CD8-positive, alpha-beta memory T cell (primary cell): ENCODE data around the gene DVL2. TPM values are rescaled to one million over a fixed set of nuclear protein-coding genes. Genes with fewer than 3 reads are reported as not detected.

Experiments used
- CTCF ChIA-PET: fragments of 350-600 bp; sonication (Branson Sonifier 250); formaldehyde crosslinking; loops from one replicate; lab custom pipeline; 2021; ENCODE audit warnings: antibody characterized with exemption; lab: Charles Lee
- POLR2A ChIA-PET: fragments of 350-600 bp; sonication (Branson Sonifier 250); formaldehyde crosslinking; loops from one replicate; lab custom pipeline; 2021; ENCODE audit warnings: antibody characterized with exemption; lab: Charles Lee
- DNase-seq, 5 donors: peaks; one replicate each; pipeline versions ENCODE4 v3.0.0 to v3.0.0-alpha.2; 2020 to 2022; ENCODE audit warnings: mixed read lengths in 1 of 5
- H3K27ac ChIP-seq: one replicate; pipeline ENCODE4 v1.7.0; 2013; ENCODE audit warnings: low read depth, mild to moderate bottlenecking, low read length, moderate library complexity
- H3K27me3 ChIP-seq: 2 replicates; pipeline ENCODE4 v1.7.0; 2013; ENCODE audit warnings: low read length, mild to moderate bottlenecking; ENCODE audit not compliant: insufficient read depth, poor library complexity, severe bottlenecking
- H3K36me3 ChIP-seq: 2 replicates; pipeline ENCODE4 v1.7.0; 2013; ENCODE audit warnings: mild to moderate bottlenecking, low read length, moderate library complexity; ENCODE audit not compliant: insufficient read depth
- H3K4me1 ChIP-seq: 2 replicates; pipeline ENCODE4 v1.7.0; 2013; ENCODE audit warnings: mild to moderate bottlenecking, low read length, moderate library complexity; ENCODE audit not compliant: insufficient read depth
- H3K4me3 ChIP-seq: 2 replicates; pipeline ENCODE4 v1.7.0; 2013; ENCODE audit warnings: mild to moderate bottlenecking, low read length
- H3K9me3 ChIP-seq: 2 replicates; pipeline ENCODE4 v1.7.0; 2013; ENCODE audit warnings: mild to moderate bottlenecking, low read length
- H3K27ac Mint-ChIP-seq, 8 donors: one replicate each; pipeline ENCODE4 v1.8.0; 2020 to 2021; ENCODE audit warnings: mixed read lengths in 8 of 8, mild to moderate bottlenecking in 6 of 8, inconsistent platforms in 3 of 8, moderate library complexity in 3 of 8
- H3K27me3 Mint-ChIP-seq, 2 donors: one replicate each; pipeline ENCODE4 v1.8.0; 2020 to 2021; ENCODE audit warnings: mixed read lengths in 2 of 2, mild to moderate bottlenecking in 1 of 2, moderate library complexity in 1 of 2
- H3K36me3 Mint-ChIP-seq, 3 donors: one replicate each; pipeline ENCODE4 v1.8.0; 2020 to 2021; ENCODE audit warnings: mixed read lengths in 3 of 3, inconsistent platforms in 1 of 3, mild to moderate bottlenecking in 1 of 3
- H3K4me1 Mint-ChIP-seq, 3 donors: one replicate each; pipeline ENCODE4 v1.8.0; 2020 to 2021; ENCODE audit warnings: mixed read lengths in 3 of 3, inconsistent platforms in 1 of 3, mild to moderate bottlenecking in 1 of 3
- H3K4me3 Mint-ChIP-seq, 7 donors: one replicate each; pipeline ENCODE4 v1.8.0; 2020 to 2021; ENCODE audit warnings: mixed read lengths in 7 of 7, mild to moderate bottlenecking in 6 of 7, moderate library complexity in 4 of 7, inconsistent platforms in 2 of 7
- H3K9me3 Mint-ChIP-seq, 5 donors: one replicate each; pipeline ENCODE4 v1.8.0; 2020 to 2022; ENCODE audit warnings: mixed read lengths in 5 of 5, mild to moderate bottlenecking in 3 of 5, moderate library complexity in 2 of 5, inconsistent platforms in 1 of 5
- polyA plus RNA-seq: library from polyadenylated mRNA; unstranded; fragments of 300-500 nt; fragmentation: Illumina TruSeq; gene quantifications from one replicate; pipeline ENCODE4 v1.2.3, GENCODE V29; 2021
- total RNA-seq, 2 experiments: library from RNA; stranded (reverse); gene quantifications; one replicate each; pipeline ENCODE4 v1.2.3, GENCODE V29; 2021

The DVL2 gene
- total RNA-seq, result 10 to 100 TPM; 61.8 to 65.5 TPM
- 24.0 TPM for polyA plus RNA-seq

DNA sequence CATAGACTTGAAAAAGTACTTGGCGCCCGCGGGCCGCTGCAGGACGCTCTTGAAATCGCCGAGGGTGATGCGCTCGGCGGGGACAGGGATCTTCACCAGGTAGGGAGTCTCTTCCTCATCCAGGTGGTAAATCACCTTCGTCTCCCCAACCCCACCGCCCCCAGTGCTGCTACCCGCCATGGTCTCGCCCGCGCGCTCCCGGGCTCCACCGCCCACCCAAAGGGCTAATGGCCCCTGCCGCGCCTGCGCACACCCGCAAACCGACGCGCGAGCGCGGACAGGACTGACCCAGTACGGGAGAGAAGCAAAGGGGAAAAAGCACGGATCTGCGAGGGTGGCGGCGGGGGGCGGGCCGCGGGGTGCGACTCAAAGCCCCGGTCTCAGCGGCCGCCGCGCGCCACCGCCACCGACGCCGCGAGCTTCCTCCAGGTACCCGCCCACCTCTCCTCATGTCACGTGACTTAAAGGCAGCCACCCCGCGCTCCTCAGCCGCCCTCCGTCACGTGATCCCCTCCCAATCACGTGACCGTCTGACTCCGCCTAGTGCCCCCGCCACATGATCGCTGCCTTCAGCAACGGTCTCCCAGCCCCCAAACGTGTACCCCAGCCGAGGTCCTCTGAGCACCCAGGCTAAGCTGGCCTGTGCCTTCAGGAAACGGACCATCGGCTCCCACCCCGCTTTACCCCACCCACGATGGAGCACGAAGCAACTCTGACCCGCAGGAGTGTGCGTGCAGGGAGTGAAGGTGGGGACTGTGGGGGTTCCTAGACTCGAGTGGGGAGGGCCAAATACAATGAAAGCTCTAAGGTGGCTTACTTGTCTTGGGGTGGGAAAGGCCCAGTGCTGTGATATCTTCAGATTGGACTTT lies at the start of gene DVL2:
Gene DVL2 (minus strand): TSS at position 435 of the 869 bp plus-strand sequence. CDS start 255 bp downstream, at position 180.
- Mint-ChIP-seq H3K36me3 (peaks cover 0 to 60% (median 13%) of the 10 kb centered on the region in 3 donors), H3K9me3 (no peaks in the 10 kb centered on the region), H3K4me1 (peaks cover 38 to 58% (median 46%) of the 10 kb centered on the region in 3 donors), H3K4me3 (peak within 1 kb of the TSS; percentile 92 to 97 (median 95)), H3K27ac (peak within 1 kb of the TSS; percentile 90 to 99 (median 94)), H3K27me3 (no peaks in the 10 kb centered on the region)
- H3K4me3 ChIP-seq, result peak within 1 kb of the TSS; percentile 85
- H3K9me3 ChIP-seq, result no peaks in the 10 kb centered on the region
- ChIA-PET CTCF (interaction anchor here (0.9 to 3.6 kb wide), 4 partner anchors 14 to 188 kb away, joined by 3 to 20 read pairs (median 6); partner anchors contain the start of genes ACADVL and DLG4), POLR2A (interaction anchor here (0.6 to 2.2 kb wide), 11 partner anchors 8 to 452 kb away, joined by 3 to 19 read pairs (median 6); partner anchors contain the start of genes ACADVL, CTDNEP1, DLG4 and GABARAP)
- H3K4me1 ChIP-seq, result peaks cover 35% of the 10 kb centered on the region
- DNase-seq, result peak; percentile 93 to 97 (median 93)
- H3K36me3 ChIP-seq, result peaks cover 15% of the 10 kb centered on the region
- H3K27me3 ChIP-seq, result no peaks in the 10 kb centered on the region
- peak within 1 kb of the TSS; percentile 76 for H3K27ac ChIP-seq

DNA sequence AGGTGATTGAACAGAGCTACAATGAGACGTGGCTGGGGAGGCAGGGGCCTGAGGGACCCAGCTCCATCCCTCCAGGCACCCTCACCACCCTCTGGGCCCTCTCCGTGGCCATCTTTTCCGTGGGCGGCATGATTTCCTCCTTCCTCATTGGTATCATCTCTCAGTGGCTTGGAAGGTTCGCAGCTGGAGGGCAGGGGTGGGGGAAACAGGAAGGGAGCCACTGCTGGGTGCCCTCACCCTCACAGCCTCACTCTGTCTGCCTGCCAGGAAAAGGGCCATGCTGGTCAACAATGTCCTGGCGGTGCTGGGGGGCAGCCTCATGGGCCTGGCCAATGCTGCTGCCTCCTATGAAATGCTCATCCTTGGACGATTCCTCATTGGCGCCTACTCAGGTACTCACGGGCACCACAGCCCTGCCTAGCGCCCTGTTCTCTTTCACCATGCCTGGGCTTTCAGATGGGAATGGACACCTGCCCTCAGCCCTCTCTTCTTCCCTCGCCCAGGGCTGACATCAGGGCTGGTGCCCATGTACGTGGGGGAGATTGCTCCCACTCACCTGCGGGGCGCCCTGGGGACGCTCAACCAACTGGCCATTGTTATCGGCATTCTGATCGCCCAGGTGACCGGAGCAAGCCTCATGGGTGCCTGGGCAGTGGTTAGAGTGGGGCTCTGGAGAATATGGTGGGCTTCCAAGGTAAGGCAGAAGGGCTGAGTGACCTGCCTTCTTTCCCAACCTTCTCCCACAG lies 49.3 kb upstream of the DVL2 start:
- no peak overlapping the region for H3K27ac Mint-ChIP-seq
- Histone ChIP-seq H3K27ac (no peak overlapping the region), H3K9me3 (no peaks in the 10 kb centered on the region), H3K4me1 (peaks cover 20% of the 10 kb centered on the region), H3K27me3 (peaks cover 8% of the 10 kb centered on the region), H3K4me3 (no peak overlapping the region), H3K36me3 (no peaks in the 10 kb centered on the region)
- peaks cover 34 to 51% of the 10 kb centered on the region in 2 donors for H3K27me3 Mint-ChIP-seq
- no peaks in the 10 kb centered on the region for H3K36me3 Mint-ChIP-seq
- CTCF ChIA-PET, result interaction anchor here (1.1 to 8.4 kb wide), 4 partner anchors 9 to 72 kb away, joined by 3 to 87 read pairs (median 6); no protein-coding TSS in a partner anchor
- no peak for DNase-seq
- H3K4me3 Mint-ChIP-seq, result peak overlapping the region in 1 of 7 donors; percentile 41
- POLR2A ChIA-PET, result interaction anchor here (0.7 to 1.0 kb wide), 3 partner anchors 10 to 152 kb away, joined by 3 to 4 read pairs (median 3); partner anchors contain the start of gene TMEM102
- H3K9me3 Mint-ChIP-seq, result no peaks in the 10 kb centered on the region
- peaks cover 13 to 25% (median 14%) of the 10 kb centered on the region in 3 donors for H3K4me1 Mint-ChIP-seq

- Mint-ChIP-seq H3K36me3 (no peaks in the 10 kb centered on the region), H3K27me3 (peaks cover 28 to 48% of the 10 kb centered on the region in 2 donors), H3K4me3 (peak overlapping the region in 2 of 7 donors; percentile 32 to 49), H3K27ac (peak overlapping the region in 1 of 8 donors; percentile 24), H3K9me3 (no peaks in the 10 kb centered on the region), H3K4me1 (peaks cover 13 to 25% (median 14%) of the 10 kb centered on the region in 3 donors)
- no peak overlapping the region for H3K4me3 ChIP-seq
- H3K36me3 ChIP-seq, result no peaks in the 10 kb centered on the region
- no peak for DNase-seq
- POLR2A ChIA-PET, result interaction anchor here (0.7 to 1.0 kb wide), 3 partner anchors 11 to 152 kb away, joined by 3 to 4 read pairs (median 3); partner anchors contain the start of gene TMEM102
- peaks cover 20% of the 10 kb centered on the region for H3K4me1 ChIP-seq
- no peaks in the 10 kb centered on the region for H3K9me3 ChIP-seq
- no peak overlapping the region for H3K27ac ChIP-seq
- peaks cover 8% of the 10 kb centered on the region for H3K27me3 ChIP-seq
- CTCF ChIA-PET, result interaction anchor here (1.4 to 8.4 kb wide), 4 partner anchors 10 to 105 kb away, joined by 3 to 87 read pairs (median 6); no protein-coding TSS in a partner anchor
Observed at GRCh38 chr17:7282752-7283321, 48.5 kb upstream of the DVL2 start.

DNA sequence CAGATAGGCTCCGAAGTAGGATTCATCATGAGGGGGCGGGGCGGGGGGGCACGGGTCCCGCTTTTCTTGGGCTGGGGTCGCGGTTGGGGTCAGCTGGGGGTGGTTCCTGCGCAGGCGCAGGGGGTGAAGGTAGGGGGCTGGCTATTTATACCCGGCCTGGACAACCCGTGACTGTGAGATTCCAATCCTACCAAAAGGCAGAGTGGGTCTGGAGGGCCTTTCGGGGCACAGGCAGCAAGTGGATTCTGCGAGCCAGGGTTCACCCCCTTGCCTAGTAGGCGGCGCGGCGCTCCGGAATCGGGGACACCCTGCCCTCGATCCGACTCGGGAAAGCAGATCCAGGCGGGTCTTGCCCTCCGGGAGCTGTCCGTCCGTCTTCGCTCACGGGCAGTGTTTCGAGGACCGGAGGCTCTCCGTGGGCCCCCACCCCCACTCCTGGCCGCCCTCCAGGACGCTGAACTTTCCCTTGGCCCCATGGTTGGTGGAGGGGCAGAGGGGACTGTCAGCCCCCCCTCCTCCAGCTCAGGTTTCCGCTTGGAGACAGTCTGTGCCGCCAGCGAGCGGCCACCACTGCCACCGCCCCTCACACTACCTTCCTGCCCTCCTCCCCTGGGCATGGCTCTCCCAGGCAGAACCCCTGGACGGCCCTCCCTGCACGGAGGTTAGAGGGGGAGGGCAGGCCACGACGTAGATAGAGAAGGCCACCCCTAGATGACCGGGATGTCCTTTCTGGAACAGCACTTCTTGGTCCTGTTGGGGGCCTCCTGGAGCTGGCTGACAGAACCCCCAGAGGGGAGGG lies 47.8 kb upstream of the DVL2 start:
- H3K9me3 Mint-ChIP-seq, result no peaks in the 10 kb centered on the region
- peaks cover 20% of the 10 kb centered on the region for H3K4me1 ChIP-seq
- H3K9me3 ChIP-seq, result no peaks in the 10 kb centered on the region
- H3K4me3 ChIP-seq, result no peak overlapping the region
- H3K36me3 ChIP-seq, result no peaks in the 10 kb centered on the region
- H3K27ac ChIP-seq, result no peak overlapping the region
- H3K27me3 Mint-ChIP-seq, result peaks cover 27 to 43% of the 10 kb centered on the region in 2 donors
- H3K27ac Mint-ChIP-seq, result peak overlapping the region in 1 of 8 donors; percentile 24
- no peaks in the 10 kb centered on the region for H3K36me3 Mint-ChIP-seq
- ChIA-PET POLR2A (interaction anchor here (1.0 to 1.5 kb wide), 2 partner anchors 11 to 14 kb away, joined by 4 to 6 read pairs; no protein-coding TSS in a partner anchor), CTCF (interaction anchor here (1.4 to 8.4 kb wide), 7 partner anchors 11 to 155 kb away, joined by 3 to 87 read pairs (median 6); no protein-coding TSS in a partner anchor)
- peaks cover 8% of the 10 kb centered on the region for H3K27me3 ChIP-seq
- peak overlapping the region; percentile 63 to 84 (median 80) for H3K4me3 Mint-ChIP-seq
- peak in 1 of 5 donors; percentile 19 for DNase-seq
- peaks cover 13 to 25% (median 14%) of the 10 kb centered on the region in 3 donors for H3K4me1 Mint-ChIP-seq

DNA sequence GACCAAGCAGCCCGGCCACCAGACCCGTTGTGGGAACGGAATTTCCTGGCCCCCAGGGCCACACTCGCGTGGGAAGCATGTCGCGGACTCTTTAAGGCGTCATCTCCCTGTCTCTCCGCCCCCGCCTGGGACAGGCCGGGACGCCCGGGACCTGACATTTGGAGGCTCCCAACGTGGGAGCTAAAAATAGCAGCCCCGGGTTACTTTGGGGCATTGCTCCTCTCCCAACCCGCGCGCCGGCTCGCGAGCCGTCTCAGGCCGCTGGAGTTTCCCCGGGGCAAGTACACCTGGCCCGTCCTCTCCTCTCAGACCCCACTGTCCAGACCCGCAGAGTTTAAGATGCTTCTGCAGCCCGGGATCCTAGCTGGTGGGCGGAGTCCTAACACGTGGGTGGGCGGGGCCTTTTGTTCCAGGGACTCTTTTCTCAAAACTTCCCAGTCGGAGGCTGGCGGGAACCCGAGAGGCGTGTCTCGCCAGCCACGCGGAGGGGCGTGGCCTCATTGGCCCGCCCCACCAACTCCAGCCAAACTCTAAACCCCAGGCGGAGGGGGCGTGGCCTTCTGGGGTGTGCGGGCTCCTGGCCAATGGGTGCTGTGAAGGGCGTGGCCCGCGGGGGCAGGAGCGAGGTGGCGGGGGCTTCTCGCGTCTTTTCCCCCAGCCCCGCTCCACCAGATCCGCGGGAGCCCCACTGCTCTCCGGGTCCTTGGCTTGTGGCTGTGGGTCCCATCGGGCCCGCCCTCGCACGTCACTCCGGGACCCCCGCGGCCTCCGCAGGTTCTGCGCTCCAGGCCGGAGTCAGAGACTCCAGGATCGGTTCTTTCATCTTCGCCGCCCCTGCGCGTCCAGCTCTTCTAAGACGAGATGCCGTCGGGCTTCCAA lies 47.0 kb upstream of the DVL2 start, which contains the start of gene SLC2A4:
Gene SLC2A4 (plus strand): TSS at position 645 of the 879 bp plus-strand sequence. CDS start 217 bp downstream, at position 862.
- Mint-ChIP-seq H3K4me3 (peak within 1 kb of the TSS; percentile 79 to 92 (median 80)), H3K36me3 (no peaks in the 10 kb centered on the region), H3K9me3 (no peaks in the 10 kb centered on the region), H3K4me1 (peaks cover 13 to 25% (median 14%) of the 10 kb centered on the region in 3 donors), H3K27me3 (peaks cover 27 to 38% of the 10 kb centered on the region in 2 donors), H3K27ac (peak within 1 kb of the TSS in 7 of 8 donors; percentile 56 to 92 (median 71))
- Histone ChIP-seq H3K27me3 (peaks cover 8% of the 10 kb centered on the region), H3K27ac (no peak within 1 kb of the TSS), H3K36me3 (no peaks in the 10 kb centered on the region), H3K4me3 (peak within 1 kb of the TSS; percentile 54), H3K9me3 (no peaks in the 10 kb centered on the region), H3K4me1 (peaks cover 20% of the 10 kb centered on the region)
- peak; percentile 67 to 85 (median 76) for DNase-seq
- CTCF ChIA-PET, result interaction anchor here (0.8 to 8.4 kb wide), 13 partner anchors 10 to 280 kb away, joined by 3 to 87 read pairs (median 4); partner anchors contain the start of gene SENP3
- POLR2A ChIA-PET, result interaction anchor here (0.7 to 1.5 kb wide), 2 partner anchors 15 to 23 kb away, joined by 3 to 6 read pairs; no protein-coding TSS in a partner anchor

DNA sequence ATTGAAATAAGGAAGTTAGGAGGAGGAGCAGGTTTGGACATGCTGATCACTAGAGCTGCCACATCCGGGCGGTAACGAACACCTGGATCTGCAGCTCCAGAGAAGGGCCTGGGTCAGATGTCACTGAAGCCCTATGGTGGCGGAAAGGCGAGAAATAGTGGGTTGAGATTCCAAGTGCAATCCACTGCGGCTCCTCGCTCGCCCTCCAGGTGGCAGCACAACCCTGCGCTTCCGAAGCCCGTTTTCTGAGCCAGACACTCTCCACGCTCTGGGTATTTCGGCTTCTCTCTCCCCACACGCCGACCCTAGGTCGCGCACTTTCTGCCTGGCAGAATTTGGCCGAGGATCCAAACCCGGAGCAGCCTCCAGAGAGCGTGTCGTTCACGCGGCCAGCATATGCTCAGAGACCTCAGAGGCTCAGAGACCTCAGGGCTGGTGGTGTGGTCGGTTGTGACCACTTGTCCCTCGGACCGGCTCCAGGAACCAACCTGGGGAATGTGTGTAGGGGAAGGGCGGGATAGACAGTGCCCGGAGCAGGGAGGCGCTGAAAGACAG lies 46.3 kb upstream of the DVL2 start:
- Mint-ChIP-seq H3K4me1 (peaks cover 13 to 25% (median 14%) of the 10 kb centered on the region in 3 donors), H3K4me3 (peak overlapping the region; percentile 79 to 92 (median 80)), H3K36me3 (no peaks in the 10 kb centered on the region), H3K27me3 (peaks cover 20 to 30% of the 10 kb centered on the region in 2 donors), H3K9me3 (no peaks in the 10 kb centered on the region), H3K27ac (peak overlapping the region in 7 of 8 donors; percentile 56 to 92 (median 70))
- POLR2A ChIA-PET, result interaction anchor here (0.7 kb wide), 1 partner anchor 24 kb away, joined by 3 read pairs; no protein-coding TSS in a partner anchor
- no peaks in the 10 kb centered on the region for H3K36me3 ChIP-seq
- peaks cover 8% of the 10 kb centered on the region for H3K27me3 ChIP-seq
- H3K27ac ChIP-seq, result no peak overlapping the region
- CTCF ChIA-PET, result interaction anchor here (0.6 to 8.4 kb wide), 15 partner anchors 10 to 281 kb away, joined by 3 to 87 read pairs (median 4); partner anchors contain the start of gene SENP3
- H3K4me3 ChIP-seq, result peak overlapping the region; percentile 54
- no peaks in the 10 kb centered on the region for H3K9me3 ChIP-seq
- peaks cover 20% of the 10 kb centered on the region for H3K4me1 ChIP-seq
- peak; percentile 77 to 89 (median 81) for DNase-seq
